Measurements from ENCODE around the gene UGT1A5. TPM values are rescaled to one million over a fixed set of nuclear protein-coding genes. Genes with fewer than 3 reads are reported as not detected.

Gene UGT1A5
- total RNA-seq, 8 experiments from 2014 or later, result 0.09 to 1.4 (median 0.47) TPM; not detected in 5

- peaks cover 0 to 6% of the 10 kb centered on the region in 2 donors for H3K4me1 ChIP-seq (replicated peaks in 1 of 2)
- no peak overlapping the region for H3K27ac ChIP-seq
- H3K4me3 ChIP-seq, result no peak overlapping the region
- WGBS, 10 experiments, result 20 to 100% (median 80%) methylated on average over 1 to 3 of the region's 3 CpGs; no CpG with 5 or more reads in 5 of the 10 experiments
- in situ Hi-C loops (cut with MboI; ENCODE audit: low pct_unique_long_range_greater_than_20kb in 2 of 9, low sequenced_read_pairs in 9 of 9, unreplicated experiment in 9 of 9), result no loop called here
- ATAC-seq (replicated peaks in 6 of 8), result no peak
These were observed 100.7 kb downstream of the UGT1A5 start for GRCh38 chr2:233813236-233814055.

GRCh38 chr2:233814056-233814835, 101.5 kb downstream of the UGT1A5 start:
- Histone ChIP-seq H3K27ac (no peak overlapping the region), H3K4me1 (replicated peaks in 1 of 2) (peaks cover 0 to 6% of the 10 kb centered on the region in 2 donors), H3K4me3 (no peak overlapping the region)
- ATAC-seq (replicated peaks in 6 of 8), result peak in 3 of 8 experiments; percentile 21 to 71 (median 50)
- in situ Hi-C loops (cut with MboI; ENCODE audit: low pct_unique_long_range_greater_than_20kb in 2 of 9, low sequenced_read_pairs in 9 of 9, unreplicated experiment in 9 of 9), result no loop called here
- 40 to 80% methylated on average over 1 of the region's 2 CpGs; no CpG with 5 or more reads in 8 of the 10 experiments for WGBS, 10 experiments

GRCh38 chr2:233815861-233816260, 103.2 kb downstream of the UGT1A5 start:
- H3K4me3 ChIP-seq, result no peak overlapping the region
- in situ Hi-C loops (cut with MboI; ENCODE audit: low pct_unique_long_range_greater_than_20kb in 2 of 9, low sequenced_read_pairs in 9 of 9, unreplicated experiment in 9 of 9), result no loop called here
- ATAC-seq (replicated peaks in 6 of 8), result no peak
- peaks cover 0 to 6% of the 10 kb centered on the region in 2 donors for H3K4me1 ChIP-seq (replicated peaks in 1 of 2)
- WGBS, 10 experiments, result 26 to 100% (median 80%) methylated on average over 2 to 6 of the region's 6 CpGs
- no peak overlapping the region for H3K27ac ChIP-seq

GRCh38 chr2:233816334-233816733, 103.6 kb downstream of the UGT1A5 start:
- 0 to 63% (median 37%) methylated on average over 1 to 2 of the region's 2 CpGs; no CpG with 5 or more reads in 5 of the 10 experiments for WGBS, 10 experiments
- in situ Hi-C loops (cut with MboI; ENCODE audit: low pct_unique_long_range_greater_than_20kb in 2 of 9, low sequenced_read_pairs in 9 of 9, unreplicated experiment in 9 of 9), result no loop called here

GRCh38 chr2:233816771-233817170, 104.1 kb downstream of the UGT1A5 start:
- peak in 1 of 8 experiments; percentile 4 for ATAC-seq (replicated peaks in 6 of 8)
- no peak overlapping the region for H3K4me3 ChIP-seq

More at GRCh38 chr2:233816334-233816733, 103.6 kb downstream of the UGT1A5 start:
- H3K27ac ChIP-seq, result no peak overlapping the region
- H3K4me3 ChIP-seq, result no peak overlapping the region
- peak in 1 of 8 experiments; percentile 47 for ATAC-seq (replicated peaks in 6 of 8)
- peaks cover 0 to 6% of the 10 kb centered on the region in 2 donors for H3K4me1 ChIP-seq (replicated peaks in 1 of 2)

GRCh38 chr2:233817361-233817911, 104.7 kb downstream of the UGT1A5 start:
- peak in 1 of 8 experiments; percentile 11 for ATAC-seq (replicated peaks in 6 of 8)
- H3K27ac ChIP-seq, result no peak overlapping the region
- 52 to 100% (median 57%) methylated on average over 2 to 3 of the region's 3 CpGs; no CpG with 5 or more reads in 7 of the 10 experiments for WGBS, 10 experiments
- H3K4me3 ChIP-seq, result no peak overlapping the region
- peaks cover 0 to 6% of the 10 kb centered on the region in 2 donors for H3K4me1 ChIP-seq (replicated peaks in 1 of 2)
- in situ Hi-C loops (cut with MboI; ENCODE audit: low pct_unique_long_range_greater_than_20kb in 2 of 9, low sequenced_read_pairs in 9 of 9, unreplicated experiment in 9 of 9), result no loop called here

More at GRCh38 chr2:233816771-233817170, 104.1 kb downstream of the UGT1A5 start:
- Histone ChIP-seq H3K4me1 (replicated peaks in 1 of 2) (peaks cover 0 to 6% of the 10 kb centered on the region in 2 donors), H3K27ac (no peak overlapping the region)
- in situ Hi-C loops (cut with MboI; ENCODE audit: low pct_unique_long_range_greater_than_20kb in 2 of 9, low sequenced_read_pairs in 9 of 9, unreplicated experiment in 9 of 9), result no loop called here
- WGBS, 10 experiments, result 17 to 89% (median 51%) methylated on average over 1 to 4 of the region's 4 CpGs; no CpG with 5 or more reads in 6 of the 10 experiments

- Histone ChIP-seq H3K4me3 (no peak overlapping the region), H3K4me1 (replicated peaks in 1 of 2) (peaks cover 0 to 6% of the 10 kb centered on the region in 2 donors), H3K27ac (no peak overlapping the region)
- 17 to 100% (median 81%) methylated on average over 1 to 7 of the region's 11 CpGs; no CpG with 5 or more reads in 4 of the 10 experiments for WGBS, 10 experiments
- in situ Hi-C loops (cut with MboI; ENCODE audit: low pct_unique_long_range_greater_than_20kb in 2 of 9, low sequenced_read_pairs in 9 of 9, unreplicated experiment in 9 of 9), result no loop called here
- no peak for ATAC-seq (replicated peaks in 6 of 8)
These were observed 105.4 kb downstream of the UGT1A5 start for GRCh38 chr2:233817995-233818638.

- H3K4me1 ChIP-seq (replicated peaks in 1 of 2), result peaks cover 0 to 6% of the 10 kb centered on the region in 2 donors
- no peak overlapping the region for H3K4me3 ChIP-seq
- WGBS, 10 experiments, result 25 to 100% (median 60%) methylated on average over 1 to 3 of the region's 17 CpGs; no CpG with 5 or more reads in 3 of the 10 experiments
- H3K27ac ChIP-seq, result no peak overlapping the region
- ATAC-seq (replicated peaks in 6 of 8), result no peak
- in situ Hi-C loops (cut with MboI; ENCODE audit: low pct_unique_long_range_greater_than_20kb in 2 of 9, low sequenced_read_pairs in 9 of 9, unreplicated experiment in 9 of 9), result no loop called here
These were observed 106.2 kb downstream of the UGT1A5 start for GRCh38 chr2:233818639-233819621.

- Histone ChIP-seq H3K4me1 (replicated peaks in 1 of 2) (peaks cover 0 to 6% of the 10 kb centered on the region in 2 donors), H3K4me3 (no peak overlapping the region), H3K27ac (no peak overlapping the region)
- in situ Hi-C loops (cut with MboI; ENCODE audit: low pct_unique_long_range_greater_than_20kb in 2 of 9, low sequenced_read_pairs in 9 of 9, unreplicated experiment in 9 of 9), result no loop called here
- 0 to 50% (median 15%) methylated on average over 1 to 3 of the region's 18 CpGs; no CpG with 5 or more reads in 6 of the 10 experiments for whole genome bisulfite sequencing, 10 experiments
- ATAC-seq (replicated peaks in 6 of 8), result peak in 3 of 8 experiments; percentile 44 to 83 (median 72)
These were observed 107.4 kb downstream of the UGT1A5 start for GRCh38 chr2:233819884-233820773.

GRCh38 chr2:233820774-233821105, 108.0 kb downstream of the UGT1A5 start:
- no peak for ATAC-seq (replicated peaks in 6 of 8)
- H3K4me1 ChIP-seq (replicated peaks in 1 of 2), result peaks cover 0 to 6% of the 10 kb centered on the region in 2 donors
- WGBS, 10 experiments, result 76 to 80% (median 80%) methylated on average over 1 to 4 of the region's 6 CpGs; no CpG with 5 or more reads in 7 of the 10 experiments
- no peak overlapping the region for H3K27ac ChIP-seq
- in situ Hi-C loops (cut with MboI; ENCODE audit: low pct_unique_long_range_greater_than_20kb in 2 of 9, low sequenced_read_pairs in 9 of 9, unreplicated experiment in 9 of 9), result no loop called here
- no peak overlapping the region for H3K4me3 ChIP-seq

- H3K4me3 ChIP-seq, result no peak overlapping the region
- WGBS, 10 experiments, result 80 to 100% (median 100%) methylated on average over 1 of the region's 3 CpGs; no CpG with 5 or more reads in 7 of the 10 experiments
- ATAC-seq (replicated peaks in 6 of 8), result no peak
- peaks cover 0 to 6% of the 10 kb centered on the region in 2 donors for H3K4me1 ChIP-seq (replicated peaks in 1 of 2)
- in situ Hi-C loops (cut with MboI; ENCODE audit: low pct_unique_long_range_greater_than_20kb in 2 of 9, low sequenced_read_pairs in 9 of 9, unreplicated experiment in 9 of 9), result no loop called here
- H3K27ac ChIP-seq, result no peak overlapping the region
These were observed 108.5 kb downstream of the UGT1A5 start for GRCh38 chr2:233821196-233821595.

All from motor neuron (in vitro differentiated cells).